BE2C (cell line): Measurements from ENCODE around the gene KRR1.
"Not testable (repeated sequence)": the region's sequence is repeated elsewhere in the genome, so short reads cannot be mapped to it uniquely, and the experiment has no call there.

Experiments
- DNase-seq: peaks from one replicate; pipeline ENCODE4 v3.0.0-alpha.2; 2020
- H3K27me3 ChIP-seq: fragments of 250-450 bp; sonication (Bioruptor Pico); 2 replicates; pipeline ENCODE4 v1.5.1; 2020; ENCODE audit warnings: mild to moderate bottlenecking
- H3K36me3 ChIP-seq: fragments of 250-450 bp; sonication (Bioruptor Pico); 2 replicates; pipeline ENCODE4 v1.5.1; 2020; ENCODE audit warnings: mild to moderate bottlenecking
- H3K4me1 ChIP-seq: fragments of 250-450 bp; sonication (Bioruptor Pico); 2 replicates; pipeline ENCODE4 v1.5.1; 2020
- H3K4me3 ChIP-seq: 2 replicates; pipeline ENCODE4 v1.5.1; 2011; ENCODE audit warnings: low read depth, low read length
- H3K9me3 ChIP-seq: fragments of 250-450 bp; sonication (Bioruptor Pico); 2 replicates; pipeline ENCODE4 v1.5.1; 2020
- TF ChIP-seq, protein P1 (sequence below): IDR thresholded peaks from 2 replicates; pipeline ENCODE4 v1.5.1; 2012; ENCODE audit warnings: mild to moderate bottlenecking, low read depth, low read length

The KRR1 gene

DNA sequence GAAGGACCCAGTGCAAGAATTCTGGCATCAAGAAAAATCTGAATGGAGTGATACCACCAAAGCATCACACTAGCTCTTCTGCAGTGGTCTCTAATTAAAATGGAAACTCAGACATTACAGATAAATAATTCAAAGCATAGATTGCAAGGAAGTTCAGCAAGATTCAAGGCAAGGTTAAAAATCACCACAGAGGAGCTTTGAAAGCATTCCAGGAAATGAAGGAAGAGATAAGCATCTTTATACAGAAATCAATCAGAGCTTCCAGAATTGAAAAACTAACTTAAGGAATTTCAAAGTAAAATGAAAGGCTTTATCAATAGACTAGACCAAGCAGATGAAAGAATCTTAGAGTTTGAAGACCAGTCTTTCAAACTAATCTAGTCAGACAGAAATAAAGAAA, 51.2 kb downstream of the KRR1 start:
- no peaks in the 10 kb centered on the region for H3K4me1 ChIP-seq
- H3K4me3 ChIP-seq = no peak overlapping the region
- no peaks in the 10 kb centered on the region for H3K36me3 ChIP-seq
- DNase-seq = no peak
- no peaks in the 10 kb centered on the region; the same call in 1 of the 2 replicates for H3K9me3 ChIP-seq
- H3K27me3 ChIP-seq = no peaks in the 10 kb centered on the region
- TF ChIP-seq, protein P1, sequence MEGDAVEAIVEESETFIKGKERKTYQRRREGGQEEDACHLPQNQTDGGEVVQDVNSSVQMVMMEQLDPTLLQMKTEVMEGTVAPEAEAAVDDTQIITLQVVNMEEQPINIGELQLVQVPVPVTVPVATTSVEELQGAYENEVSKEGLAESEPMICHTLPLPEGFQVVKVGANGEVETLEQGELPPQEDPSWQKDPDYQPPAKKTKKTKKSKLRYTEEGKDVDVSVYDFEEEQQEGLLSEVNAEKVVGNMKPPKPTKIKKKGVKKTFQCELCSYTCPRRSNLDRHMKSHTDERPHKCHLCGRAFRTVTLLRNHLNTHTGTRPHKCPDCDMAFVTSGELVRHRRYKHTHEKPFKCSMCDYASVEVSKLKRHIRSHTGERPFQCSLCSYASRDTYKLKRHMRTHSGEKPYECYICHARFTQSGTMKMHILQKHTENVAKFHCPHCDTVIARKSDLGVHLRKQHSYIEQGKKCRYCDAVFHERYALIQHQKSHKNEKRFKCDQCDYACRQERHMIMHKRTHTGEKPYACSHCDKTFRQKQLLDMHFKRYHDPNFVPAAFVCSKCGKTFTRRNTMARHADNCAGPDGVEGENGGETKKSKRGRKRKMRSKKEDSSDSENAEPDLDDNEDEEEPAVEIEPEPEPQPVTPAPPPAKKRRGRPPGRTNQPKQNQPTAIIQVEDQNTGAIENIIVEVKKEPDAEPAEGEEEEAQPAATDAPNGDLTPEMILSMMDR = no peak

DNA sequence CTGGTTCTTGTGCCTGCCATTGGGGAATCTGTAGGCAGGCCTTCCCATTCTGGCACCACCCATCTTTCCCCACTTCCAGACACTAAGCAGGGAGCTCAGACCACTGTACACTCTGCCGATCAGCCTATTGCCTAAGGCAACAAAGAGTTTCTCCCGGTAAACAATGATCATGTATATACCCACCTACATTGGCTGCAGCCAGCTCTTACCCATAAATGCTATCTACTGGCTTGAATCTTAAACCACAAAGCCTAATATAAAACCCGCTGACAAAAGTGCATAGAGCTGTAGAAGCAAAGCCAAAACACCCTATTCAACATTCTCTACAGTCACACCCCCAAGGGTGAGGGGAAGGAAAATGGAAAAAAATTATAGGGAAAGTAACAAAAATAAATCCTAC, 51.7 kb downstream of the KRR1 start:
- no peak for DNase-seq
- TF ChIP-seq, protein P1 = no peak
- H3K4me3 ChIP-seq = no peak overlapping the region

DNA sequence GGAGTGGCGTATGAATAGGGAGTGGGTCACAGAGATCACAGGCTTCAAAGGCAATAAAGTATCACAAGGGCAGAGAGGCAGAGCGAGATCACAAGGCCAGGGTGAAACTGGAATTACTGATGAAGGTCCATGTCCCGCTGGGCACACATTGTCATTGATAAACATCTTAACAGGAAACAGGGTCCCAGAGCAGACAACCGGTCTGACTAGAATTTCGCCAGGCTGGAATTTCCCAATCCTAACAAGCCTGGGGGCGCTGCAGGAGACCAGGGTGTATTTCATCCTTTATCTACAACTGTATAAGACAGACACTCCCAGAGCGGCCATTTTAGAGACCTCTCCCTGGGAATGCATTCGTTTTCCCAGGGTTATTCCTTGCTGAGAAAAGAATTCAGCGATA, 53.5 kb downstream of the KRR1 start:
- H3K36me3 ChIP-seq, H3K4me1 ChIP-seq, H3K4me3 ChIP-seq, H3K27me3 ChIP-seq, H3K9me3 ChIP-seq: not testable (repeated sequence)
- peak; percentile 13 for DNase-seq
- TF ChIP-seq, protein P1 = peak; percentile 6; the same call in 1 of the 2 replicates

More for the DNA sequence above, 51.7 kb downstream of the KRR1 start:
- no peaks in the 10 kb centered on the region; the same call in 1 of the 2 replicates for H3K9me3 ChIP-seq
- no peaks in the 10 kb centered on the region for H3K36me3 ChIP-seq
- no peaks in the 10 kb centered on the region for H3K4me1 ChIP-seq
- no peaks in the 10 kb centered on the region for H3K27me3 ChIP-seq

DNA sequence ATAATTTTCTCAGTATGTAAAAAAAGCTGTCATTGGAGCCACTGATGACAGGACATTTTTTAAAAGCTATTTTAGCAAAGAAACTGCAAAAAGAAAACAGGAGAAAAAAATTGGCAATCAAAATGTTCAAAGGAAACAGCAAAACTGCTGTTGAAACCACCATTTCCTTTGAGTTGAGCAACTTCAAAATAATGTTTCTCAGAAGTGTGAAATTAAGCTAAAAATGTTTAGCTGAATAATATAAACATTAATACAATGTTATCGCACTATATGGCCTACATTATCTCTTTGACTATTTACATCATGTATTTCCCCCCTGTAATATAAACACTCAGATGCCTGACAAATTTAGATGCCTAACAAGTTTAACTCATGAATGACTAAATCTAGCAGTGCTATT, 54.2 kb downstream of the KRR1 start:
- Histone ChIP-seq H3K27me3 (no peaks in the 10 kb centered on the region), H3K4me3 (no peak overlapping the region), H3K4me1 (no peaks in the 10 kb centered on the region), H3K36me3 (no peaks in the 10 kb centered on the region), H3K9me3 (no peaks in the 10 kb centered on the region; the same call in 1 of the 2 replicates)
- TF ChIP-seq, protein P1 = no peak
- no peak for DNase-seq

DNA sequence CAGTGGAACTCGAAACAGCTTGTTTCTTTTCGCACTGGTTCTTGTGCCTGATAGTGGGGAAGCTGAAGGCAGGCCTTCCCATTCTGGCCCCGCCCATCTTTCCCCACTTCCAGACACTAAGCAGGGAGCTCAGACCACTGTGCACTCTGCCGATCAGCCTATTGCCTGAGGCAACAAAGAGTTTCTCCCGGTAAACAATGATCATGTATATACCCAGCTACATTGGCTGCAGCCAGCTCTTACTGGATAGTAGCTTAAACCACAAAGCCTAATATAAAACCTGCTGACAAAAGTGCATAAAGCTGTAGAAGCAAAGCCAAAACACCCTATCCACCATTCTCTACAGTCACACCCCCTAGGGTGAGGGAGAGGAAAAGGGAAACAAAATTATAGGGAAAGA, 55.6 kb downstream of the KRR1 start:
- Histone ChIP-seq H3K9me3 (no peaks in the 10 kb centered on the region; the same call in 1 of the 2 replicates), H3K4me1 (no peaks in the 10 kb centered on the region), H3K27me3 (no peaks in the 10 kb centered on the region), H3K4me3 (0 out of 2 replicates have a peak overlapping the region, but pooled peaks have one; percentile 15), H3K36me3 (no peaks in the 10 kb centered on the region)
- peak; percentile 65 for DNase-seq
- TF ChIP-seq, protein P1 = no peak

DNA sequence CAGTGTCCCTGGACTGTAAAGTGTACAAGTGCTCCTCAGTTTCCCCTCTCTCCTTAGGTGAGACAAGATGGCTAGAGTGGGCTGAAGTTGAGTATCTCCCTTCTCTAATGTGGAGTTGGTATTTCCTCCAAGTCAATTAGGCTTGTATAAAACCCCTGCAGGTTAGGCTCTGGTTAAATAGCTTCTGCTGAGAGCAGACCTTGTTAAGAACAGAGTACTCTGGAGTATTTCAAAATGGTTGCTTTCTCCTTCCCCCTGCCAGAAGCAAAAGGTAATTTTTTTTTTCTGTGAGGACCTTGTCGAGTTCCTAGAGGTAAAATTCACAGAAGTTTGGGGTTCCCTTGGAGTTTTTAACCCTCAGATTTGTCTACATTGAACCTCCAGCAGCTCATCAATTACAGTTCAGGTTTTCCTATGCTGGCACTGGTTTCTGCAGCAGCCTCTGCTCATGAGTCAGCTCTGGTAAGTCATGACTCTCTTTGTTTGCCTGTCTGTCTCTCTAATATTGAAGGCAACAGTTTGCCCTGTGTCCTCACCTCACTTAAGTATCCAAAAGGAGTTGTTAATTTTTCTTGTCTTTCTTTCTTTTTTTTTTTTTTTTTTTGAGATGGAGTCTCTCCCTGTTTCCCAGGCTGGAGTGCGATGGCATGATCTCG, 58.6 kb downstream of the KRR1 start:
- Histone ChIP-seq H3K4me1 (no peaks in the 10 kb centered on the region), H3K9me3 (no peaks in the 10 kb centered on the region), H3K36me3 (no peaks in the 10 kb centered on the region), H3K27me3 (no peaks in the 10 kb centered on the region), H3K4me3 (no peak overlapping the region)
- TF ChIP-seq, protein P1 = no peak
- DNase-seq = no peak
